ENCODE data around the gene KIRREL3.
A peak's percentile ranks its signal among the peaks of the same experiment; 100 is the strongest.

The KIRREL3 gene

GRCh38 chr11:126892756-126893155 is 107.8 kb downstream of the KIRREL3 start:
- no peak overlapping the region for H3K9ac ChIP-seq (ENCODE audit: low read length)
- H3K4me3 ChIP-seq (ENCODE audit: low read length), result no peak overlapping the region
- H3K18ac ChIP-seq (ENCODE audit: low read length), result no peak overlapping the region
- H3K4me2 ChIP-seq (ENCODE audit: low read length), result no peak overlapping the region
- H3K56ac ChIP-seq (ENCODE audit: low read length), result no peak overlapping the region
- no peaks in the 10 kb centered on the region for H3K79me1 ChIP-seq (ENCODE audit: low read length)
- H3K36me3 ChIP-seq (ENCODE audit: control insufficient read depth, insufficient read depth, low read length), result no peaks in the 10 kb centered on the region
- WGBS (ENCODE audit: extremely low coverage, insufficient coverage, low lambda C conversion rate), result no CpG with 5 or more reads among the region's 9 CpGs
- H3K23ac ChIP-seq (ENCODE audit: low read length), result no peak overlapping the region
- H2BK120ac ChIP-seq (ENCODE audit: low read depth, low read length), result no peak overlapping the region
- DNase-seq, result no peak
- H3K79me2 ChIP-seq (ENCODE audit: control insufficient read depth, insufficient read depth, low read length), result no peaks in the 10 kb centered on the region
- no peak overlapping the region for H3K4ac ChIP-seq (ENCODE audit: low read depth, low read length)
- no peak overlapping the region for H2BK5ac ChIP-seq (ENCODE audit: low read length)
- H3K27ac ChIP-seq (ENCODE audit: low read depth, low read length), result no peak overlapping the region
- H2BK15ac ChIP-seq (replicated peaks; ENCODE audit: low read depth), result no peak overlapping the region
- no peak overlapping the region for H4K8ac ChIP-seq (ENCODE audit: low read depth, low read length)
- no peaks in the 10 kb centered on the region for H3K4me1 ChIP-seq (ENCODE audit: control insufficient read depth, low read depth, low read length)
- no peak overlapping the region for H4K5ac ChIP-seq (ENCODE audit: low read length)
- H3K27me3 ChIP-seq (ENCODE audit: insufficient read depth, low read length, poor library complexity), result no peaks in the 10 kb centered on the region
- H2AK5ac ChIP-seq (ENCODE audit: low read length), result no peak overlapping the region

GRCh38 chr11:126891556-126892217 is 108.9 kb downstream of the KIRREL3 start:
- no CpG with 5 or more reads among the region's 4 CpGs for WGBS (ENCODE audit: extremely low coverage, insufficient coverage, low lambda C conversion rate)
- Histone ChIP-seq H3K79me2 (ENCODE audit: control insufficient read depth, insufficient read depth, low read length) (no peaks in the 10 kb centered on the region), H3K18ac (ENCODE audit: low read length) (no peak overlapping the region), H2BK15ac (replicated peaks; ENCODE audit: low read depth) (no peak overlapping the region), H3K79me1 (ENCODE audit: low read length) (no peaks in the 10 kb centered on the region), H3K23ac (ENCODE audit: low read length) (no peak overlapping the region), H3K4ac (ENCODE audit: low read depth, low read length) (no peak overlapping the region), H4K5ac (ENCODE audit: low read length) (no peak overlapping the region), H3K4me1 (ENCODE audit: control insufficient read depth, low read depth, low read length) (no peaks in the 10 kb centered on the region), H3K27me3 (ENCODE audit: insufficient read depth, low read length, poor library complexity) (no peaks in the 10 kb centered on the region), H4K8ac (ENCODE audit: low read depth, low read length) (no peak overlapping the region), H3K9ac (ENCODE audit: low read length) (no peak overlapping the region), H3K56ac (ENCODE audit: low read length) (no peak overlapping the region), H2AK5ac (ENCODE audit: low read length) (no peak overlapping the region), H3K36me3 (ENCODE audit: control insufficient read depth, insufficient read depth, low read length) (no peaks in the 10 kb centered on the region), H2BK120ac (ENCODE audit: low read depth, low read length) (no peak overlapping the region), H2BK5ac (ENCODE audit: low read length) (no peak overlapping the region), H3K27ac (ENCODE audit: low read depth, low read length) (no peak overlapping the region), H3K4me2 (ENCODE audit: low read length) (no peak overlapping the region), H3K4me3 (ENCODE audit: low read length) (no peak overlapping the region)
- no peak for DNase-seq

GRCh38 chr11:126890561-126890960 is 110.0 kb downstream of the KIRREL3 start:
- H3K27me3 ChIP-seq (ENCODE audit: insufficient read depth, low read length, poor library complexity), result no peaks in the 10 kb centered on the region
- H3K36me3 ChIP-seq (ENCODE audit: control insufficient read depth, insufficient read depth, low read length), result no peaks in the 10 kb centered on the region
- H2BK5ac ChIP-seq (ENCODE audit: low read length), result no peak overlapping the region
- no peak overlapping the region for H4K8ac ChIP-seq (ENCODE audit: low read depth, low read length)
- no peak overlapping the region for H3K4me3 ChIP-seq (ENCODE audit: low read length)
- H3K27ac ChIP-seq (ENCODE audit: low read depth, low read length), result no peak overlapping the region
- H3K9ac ChIP-seq (ENCODE audit: low read length), result no peak overlapping the region
- H3K79me2 ChIP-seq (ENCODE audit: control insufficient read depth, insufficient read depth, low read length), result no peaks in the 10 kb centered on the region
- no peak overlapping the region for H3K23ac ChIP-seq (ENCODE audit: low read length)
- no peak overlapping the region for H3K56ac ChIP-seq (ENCODE audit: low read length)
- H3K4ac ChIP-seq (ENCODE audit: low read depth, low read length), result no peak overlapping the region
- H3K18ac ChIP-seq (ENCODE audit: low read length), result no peak overlapping the region
- H3K79me1 ChIP-seq (ENCODE audit: low read length), result no peaks in the 10 kb centered on the region
- no peak overlapping the region for H2AK5ac ChIP-seq (ENCODE audit: low read length)
- WGBS (ENCODE audit: extremely low coverage, insufficient coverage, low lambda C conversion rate), result no CpG with 5 or more reads among the region's 7 CpGs
- no peak overlapping the region for H2BK120ac ChIP-seq (ENCODE audit: low read depth, low read length)
- H3K4me1 ChIP-seq (ENCODE audit: control insufficient read depth, low read depth, low read length), result no peaks in the 10 kb centered on the region
- DNase-seq, result peak; percentile 77
- H3K4me2 ChIP-seq (ENCODE audit: low read length), result no peak overlapping the region
- no peak overlapping the region for H4K5ac ChIP-seq (ENCODE audit: low read length)
- no peak overlapping the region for H2BK15ac ChIP-seq (replicated peaks; ENCODE audit: low read depth)

GRCh38 chr11:126888115-126888712 is 112.4 kb downstream of the KIRREL3 start:
- no peak overlapping the region for H3K9ac ChIP-seq (ENCODE audit: low read length)
- WGBS (ENCODE audit: extremely low coverage, insufficient coverage, low lambda C conversion rate), result no CpG with 5 or more reads among the region's 7 CpGs
- H3K79me2 ChIP-seq (ENCODE audit: control insufficient read depth, insufficient read depth, low read length), result no peaks in the 10 kb centered on the region

GRCh38 chr11:126886636-126887035 is 113.9 kb downstream of the KIRREL3 start:
- Histone ChIP-seq H2BK15ac (replicated peaks; ENCODE audit: low read depth) (no peak overlapping the region), H3K23ac (ENCODE audit: low read length) (no peak overlapping the region), H3K4me1 (ENCODE audit: control insufficient read depth, low read depth, low read length) (no peaks in the 10 kb centered on the region), H4K5ac (ENCODE audit: low read length) (no peak overlapping the region), H3K4me3 (ENCODE audit: low read length) (no peak overlapping the region), H2AK5ac (ENCODE audit: low read length) (no peak overlapping the region), H3K79me2 (ENCODE audit: control insufficient read depth, insufficient read depth, low read length) (no peaks in the 10 kb centered on the region), H2BK120ac (ENCODE audit: low read depth, low read length) (no peak overlapping the region), H3K18ac (ENCODE audit: low read length) (no peak overlapping the region), H3K4me2 (ENCODE audit: low read length) (no peak overlapping the region), H2BK5ac (ENCODE audit: low read length) (no peak overlapping the region), H3K4ac (ENCODE audit: low read depth, low read length) (no peak overlapping the region), H4K8ac (ENCODE audit: low read depth, low read length) (no peak overlapping the region), H3K56ac (ENCODE audit: low read length) (no peak overlapping the region), H3K9ac (ENCODE audit: low read length) (no peak overlapping the region), H3K36me3 (ENCODE audit: control insufficient read depth, insufficient read depth, low read length) (no peaks in the 10 kb centered on the region), H3K27ac (ENCODE audit: low read depth, low read length) (no peak overlapping the region), H3K27me3 (ENCODE audit: insufficient read depth, low read length, poor library complexity) (no peaks in the 10 kb centered on the region), H3K79me1 (ENCODE audit: low read length) (no peaks in the 10 kb centered on the region)
- DNase-seq, result no peak
- WGBS (ENCODE audit: extremely low coverage, insufficient coverage, low lambda C conversion rate), result no CpG with 5 or more reads among the region's 1 CpG

More at GRCh38 chr11:126888115-126888712, 112.4 kb downstream of the KIRREL3 start:
- no peak overlapping the region for H2BK15ac ChIP-seq (replicated peaks; ENCODE audit: low read depth)
- H3K79me1 ChIP-seq (ENCODE audit: low read length), result no peaks in the 10 kb centered on the region
- no peak overlapping the region for H3K4ac ChIP-seq (ENCODE audit: low read depth, low read length)
- H3K18ac ChIP-seq (ENCODE audit: low read length), result no peak overlapping the region
- no peaks in the 10 kb centered on the region for H3K27me3 ChIP-seq (ENCODE audit: insufficient read depth, low read length, poor library complexity)
- no peak overlapping the region for H3K56ac ChIP-seq (ENCODE audit: low read length)
- no peak overlapping the region for H2BK120ac ChIP-seq (ENCODE audit: low read depth, low read length)
- DNase-seq, result no peak
- no peak overlapping the region for H4K8ac ChIP-seq (ENCODE audit: low read depth, low read length)
- H2AK5ac ChIP-seq (ENCODE audit: low read length), result no peak overlapping the region
- no peak overlapping the region for H3K4me3 ChIP-seq (ENCODE audit: low read length)
- H3K36me3 ChIP-seq (ENCODE audit: control insufficient read depth, insufficient read depth, low read length), result no peaks in the 10 kb centered on the region
- no peak overlapping the region for H2BK5ac ChIP-seq (ENCODE audit: low read length)
- no peak overlapping the region for H4K5ac ChIP-seq (ENCODE audit: low read length)
- no peak overlapping the region for H3K23ac ChIP-seq (ENCODE audit: low read length)
- H3K4me1 ChIP-seq (ENCODE audit: control insufficient read depth, low read depth, low read length), result no peaks in the 10 kb centered on the region
- H3K4me2 ChIP-seq (ENCODE audit: low read length), result no peak overlapping the region
- no peak overlapping the region for H3K27ac ChIP-seq (ENCODE audit: low read depth, low read length)

- H3K4me3 ChIP-seq (ENCODE audit: low read length), result no peak overlapping the region
- WGBS (ENCODE audit: extremely low coverage, insufficient coverage, low lambda C conversion rate), result no CpG with 5 or more reads among the region's 3 CpGs
- DNase-seq, result no peak
- H3K4me1 ChIP-seq (ENCODE audit: control insufficient read depth, low read depth, low read length), result no peaks in the 10 kb centered on the region
- H3K4me2 ChIP-seq (ENCODE audit: low read length), result no peak overlapping the region
- H2BK5ac ChIP-seq (ENCODE audit: low read length), result no peak overlapping the region
- H3K56ac ChIP-seq (ENCODE audit: low read length), result no peak overlapping the region
- H2AK5ac ChIP-seq (ENCODE audit: low read length), result no peak overlapping the region
- H3K79me1 ChIP-seq (ENCODE audit: low read length), result no peaks in the 10 kb centered on the region
- H3K79me2 ChIP-seq (ENCODE audit: control insufficient read depth, insufficient read depth, low read length), result no peaks in the 10 kb centered on the region
- no peaks in the 10 kb centered on the region for H3K27me3 ChIP-seq (ENCODE audit: insufficient read depth, low read length, poor library complexity)
- no peak overlapping the region for H3K27ac ChIP-seq (ENCODE audit: low read depth, low read length)
- no peak overlapping the region for H4K5ac ChIP-seq (ENCODE audit: low read length)
- H3K9ac ChIP-seq (ENCODE audit: low read length), result no peak overlapping the region
- H2BK15ac ChIP-seq (replicated peaks; ENCODE audit: low read depth), result no peak overlapping the region
- no peak overlapping the region for H2BK120ac ChIP-seq (ENCODE audit: low read depth, low read length)
- H3K23ac ChIP-seq (ENCODE audit: low read length), result no peak overlapping the region
- no peak overlapping the region for H4K8ac ChIP-seq (ENCODE audit: low read depth, low read length)
- H3K18ac ChIP-seq (ENCODE audit: low read length), result no peak overlapping the region
- no peaks in the 10 kb centered on the region for H3K36me3 ChIP-seq (ENCODE audit: control insufficient read depth, insufficient read depth, low read length)
- H3K4ac ChIP-seq (ENCODE audit: low read depth, low read length), result no peak overlapping the region
Observed at GRCh38 chr11:126886085-126886484, 114.5 kb downstream of the KIRREL3 start.
